Ovary (tissue), 3 donors: ENCODE results near the gene FAF2.

Experiments used
- CTCF ChIP-seq, 3 donors: fragments of 450-650 bp in 2 of 3; fragments of 200-600 bp in 1 of 3; IDR thresholded peaks; one replicate each; pipeline versions ENCODE4 v1.5.1 to v1.8.0; 2016 to 2022; ENCODE audit warnings: antibody characterized with exemption in 3 of 3, mild to moderate bottlenecking in 1 of 3
- EP300 ChIP-seq: sonication (generic); formaldehyde crosslinking; IDR thresholded peaks from one replicate; pipeline ENCODE4 v1.6.1; 2017; ENCODE audit warnings: antibody characterized with exemption
- POLR2A ChIP-seq: fragments of 450-650 bp; IDR thresholded peaks from one replicate; pipeline ENCODE4 v1.6.1; 2017; ENCODE audit warnings: antibody characterized with exemption, mild to moderate bottlenecking, moderate library complexity
- donor health status: DM: no; HTN: no; CAD: no.

- TF ChIP-seq CTCF (IDR thresholded peaks at IDR 0.05) (no peak), POLR2A (no peak), EP300 (no peak)
Measured at GRCh38 chr5:176418251-176418650, 29.9 kb upstream of the FAF2 start.
